ENCODE results near the gene FGFR4. TPM values are rescaled to one million over a fixed set of nuclear protein-coding genes. Genes with fewer than 3 reads are reported as not detected.

The FGFR4 gene
- total RNA-seq, 2 experiments from 2014 or later, result 0.33 to 0.53 TPM

GRCh38 chr5:177116631-177117373 lies 30.1 kb downstream of the FGFR4 start:
- H3K36me3 Mint-ChIP-seq (ENCODE audit: low read depth), result no peaks in the 10 kb centered on the region
- no peaks in the 10 kb centered on the region for H3K9me3 Mint-ChIP-seq
- peak overlapping the region; percentile 21 for H3K27ac Mint-ChIP-seq
- H3K4me1 Mint-ChIP-seq, result peaks cover 25% of the 10 kb centered on the region
- ChIA-PET CTCF (no interaction called here), POLR2A (interaction anchor here (1.0 to 2.3 kb wide), 2 partner anchors 12 to 16 kb away, joined by 3 to 11 read pairs; partner anchors contain the start of gene NSD1)
- DNase-seq, result peak; percentile 86
- peak overlapping the region; percentile 41 for H3K4me3 Mint-ChIP-seq
- H3K27me3 Mint-ChIP-seq, result no peaks in the 10 kb centered on the region

- Mint-ChIP-seq H3K4me1 (peaks cover 25% of the 10 kb centered on the region), H3K9me3 (no peaks in the 10 kb centered on the region), H3K27ac (no peak overlapping the region), H3K36me3 (ENCODE audit: low read depth) (no peaks in the 10 kb centered on the region), H3K4me3 (no peak overlapping the region), H3K27me3 (peaks cover under 1% of the 10 kb centered on the region)
- no peak for DNase-seq
- ChIA-PET POLR2A (interaction anchor here (1.0 to 2.3 kb wide), 3 partner anchors 11 to 233 kb away, joined by 3 to 11 read pairs (median 3); partner anchors contain the start of gene NSD1), CTCF (interaction anchor here (1.5 kb wide), 1 partner anchor 17 kb away, joined by 3 read pairs; the partner anchor contains the start of gene NSD1)
Measured at GRCh38 chr5:177117441-177118045, 30.8 kb downstream of the FGFR4 start.

GRCh38 chr5:177122566-177122965 lies 35.9 kb downstream of the FGFR4 start:
- ChIA-PET CTCF (no interaction called here), POLR2A (no interaction called here)
- Mint-ChIP-seq H3K4me3 (no peak overlapping the region), H3K9me3 (no peaks in the 10 kb centered on the region), H3K36me3 (ENCODE audit: low read depth) (no peaks in the 10 kb centered on the region), H3K27me3 (peaks cover 4% of the 10 kb centered on the region), H3K4me1 (no peaks in the 10 kb centered on the region), H3K27ac (no peak overlapping the region)
- DNase-seq, result no peak

- H3K36me3 Mint-ChIP-seq (ENCODE audit: low read depth), result no peaks in the 10 kb centered on the region
- peaks cover 4% of the 10 kb centered on the region for H3K27me3 Mint-ChIP-seq
- peaks cover 10% of the 10 kb centered on the region for H3K4me1 Mint-ChIP-seq
- ChIA-PET POLR2A (interaction anchor here (1.5 kb wide), 1 partner anchor 9 kb away, joined by 5 read pairs; the partner anchor contains the start of gene NSD1), CTCF (interaction anchor here (1.1 to 4.1 kb wide), 2 partner anchors 10 to 15 kb away, joined by 5 to 16 read pairs; no protein-coding TSS in a partner anchor)
- H3K27ac Mint-ChIP-seq, result no peak overlapping the region
- H3K9me3 Mint-ChIP-seq, result no peaks in the 10 kb centered on the region
- H3K4me3 Mint-ChIP-seq, result no peak overlapping the region
- DNase-seq, result no peak
Measured at GRCh38 chr5:177123789-177124485, 37.2 kb downstream of the FGFR4 start.

- peaks cover 16% of the 10 kb centered on the region for H3K4me1 Mint-ChIP-seq
- no peaks in the 10 kb centered on the region for H3K36me3 Mint-ChIP-seq (ENCODE audit: low read depth)
- CTCF ChIA-PET, result interaction anchor here (1.1 to 4.1 kb wide), 2 partner anchors 11 to 16 kb away, joined by 5 to 16 read pairs; no protein-coding TSS in a partner anchor
- DNase-seq, result no peak
- no peak overlapping the region for H3K4me3 Mint-ChIP-seq
- POLR2A ChIA-PET, result interaction anchor here (1.5 kb wide), 1 partner anchor 9 kb away, joined by 5 read pairs; the partner anchor contains the start of gene NSD1
- no peak overlapping the region for H3K27ac Mint-ChIP-seq
- no peaks in the 10 kb centered on the region for H3K9me3 Mint-ChIP-seq
- H3K27me3 Mint-ChIP-seq, result peaks cover 4% of the 10 kb centered on the region
Measured at GRCh38 chr5:177124486-177124991, 37.8 kb downstream of the FGFR4 start.

GRCh38 chr5:177126771-177127170 lies 40.1 kb downstream of the FGFR4 start:
- ChIA-PET CTCF (interaction anchor here (0.7 to 4.1 kb wide), 2 partner anchors 13 to 466 kb away, joined by 3 to 16 read pairs; no protein-coding TSS in a partner anchor), POLR2A (interaction anchor here (1.3 to 2.3 kb wide), 2 partner anchors 7 to 186 kb away, joined by 4 to 10 read pairs; partner anchors contain the start of gene NSD1)
- no peak overlapping the region for H3K27ac Mint-ChIP-seq
- no peaks in the 10 kb centered on the region for H3K36me3 Mint-ChIP-seq (ENCODE audit: low read depth)
- H3K4me1 Mint-ChIP-seq, result peaks cover 23% of the 10 kb centered on the region
- no peak for DNase-seq
- peaks cover 4% of the 10 kb centered on the region for H3K27me3 Mint-ChIP-seq
- no peak overlapping the region for H3K4me3 Mint-ChIP-seq
- no peaks in the 10 kb centered on the region for H3K9me3 Mint-ChIP-seq

- no peak for DNase-seq
- Mint-ChIP-seq H3K27me3 (no peaks in the 10 kb centered on the region), H3K27ac (peak overlapping the region; percentile 44), H3K9me3 (no peaks in the 10 kb centered on the region), H3K4me3 (no peak overlapping the region), H3K4me1 (peaks cover 25% of the 10 kb centered on the region), H3K36me3 (ENCODE audit: low read depth) (no peaks in the 10 kb centered on the region)
- ChIA-PET CTCF (interaction anchor here (0.9 to 2.3 kb wide), 5 partner anchors 15 to 329 kb away, joined by 3 to 20 read pairs (median 4); no protein-coding TSS in a partner anchor), POLR2A (interaction anchor here (1.4 to 2.3 kb wide), 3 partner anchors 10 to 184 kb away, joined by 3 to 10 read pairs (median 5); no protein-coding TSS in a partner anchor)
Measured at GRCh38 chr5:177128551-177128981, 41.9 kb downstream of the FGFR4 start.

GRCh38 chr5:177130211-177131018 lies 43.7 kb downstream of the FGFR4 start:
- ChIA-PET POLR2A (interaction anchor here (1.6 kb wide), 1 partner anchor 8 kb away, joined by 5 read pairs; no protein-coding TSS in a partner anchor), CTCF (interaction anchor here (1.2 to 2.3 kb wide), 2 partner anchors 17 to 19 kb away, joined by 3 to 20 read pairs; no protein-coding TSS in a partner anchor)
- Mint-ChIP-seq H3K4me3 (no peak overlapping the region), H3K27ac (peak overlapping the region; percentile 8), H3K27me3 (no peaks in the 10 kb centered on the region), H3K36me3 (ENCODE audit: low read depth) (peaks cover 10% of the 10 kb centered on the region), H3K9me3 (no peaks in the 10 kb centered on the region), H3K4me1 (peaks cover 35% of the 10 kb centered on the region)
- DNase-seq, result no peak

GRCh38 chr5:177131019-177131320 lies 44.3 kb downstream of the FGFR4 start:
- no peaks in the 10 kb centered on the region for H3K9me3 Mint-ChIP-seq
- ChIA-PET CTCF (interaction anchor here (1.2 kb wide), 1 partner anchor 19 kb away, joined by 3 read pairs; no protein-coding TSS in a partner anchor), POLR2A (no interaction called here)
- DNase-seq, result no peak
- H3K27ac Mint-ChIP-seq, result peak overlapping the region; percentile 8
- H3K4me3 Mint-ChIP-seq, result no peak overlapping the region
- peaks cover 14% of the 10 kb centered on the region for H3K36me3 Mint-ChIP-seq (ENCODE audit: low read depth)
- no peaks in the 10 kb centered on the region for H3K27me3 Mint-ChIP-seq
- H3K4me1 Mint-ChIP-seq, result peaks cover 39% of the 10 kb centered on the region

- peaks cover 18% of the 10 kb centered on the region for H3K36me3 Mint-ChIP-seq (ENCODE audit: low read depth)
Measured at GRCh38 chr5:177131352-177132135, 44.8 kb downstream of the FGFR4 start.

More at GRCh38 chr5:177131352-177132135, 44.8 kb downstream of the FGFR4 start:
- Mint-ChIP-seq H3K4me3 (no peak overlapping the region), H3K4me1 (peaks cover 45% of the 10 kb centered on the region), H3K27me3 (no peaks in the 10 kb centered on the region), H3K9me3 (no peaks in the 10 kb centered on the region), H3K27ac (peak overlapping the region; percentile 3)
- POLR2A ChIA-PET, result interaction anchor here (2.4 to 3.5 kb wide), 3 partner anchors 14 to 181 kb away, joined by 7 to 15 read pairs (median 11); no protein-coding TSS in a partner anchor
- CTCF ChIA-PET, result interaction anchor here (1.2 kb wide), 1 partner anchor 20 kb away, joined by 3 read pairs; no protein-coding TSS in a partner anchor
- DNase-seq, result no peak

Measured in activated CD4-positive, alpha-beta memory T cell treated with anti-CD3 and anti-CD28 coated beads, Interleukin-2, amount 10 ng/mL, durations not matched to agents 7 days and 5 days (primary cell).